ENCODE measurements around the gene TMEM170A.

GRCh38 chr16:75494661-75495075 lies 30.2 kb upstream of the TMEM170A start:
- TF ChIP-seq, protein P1, sequence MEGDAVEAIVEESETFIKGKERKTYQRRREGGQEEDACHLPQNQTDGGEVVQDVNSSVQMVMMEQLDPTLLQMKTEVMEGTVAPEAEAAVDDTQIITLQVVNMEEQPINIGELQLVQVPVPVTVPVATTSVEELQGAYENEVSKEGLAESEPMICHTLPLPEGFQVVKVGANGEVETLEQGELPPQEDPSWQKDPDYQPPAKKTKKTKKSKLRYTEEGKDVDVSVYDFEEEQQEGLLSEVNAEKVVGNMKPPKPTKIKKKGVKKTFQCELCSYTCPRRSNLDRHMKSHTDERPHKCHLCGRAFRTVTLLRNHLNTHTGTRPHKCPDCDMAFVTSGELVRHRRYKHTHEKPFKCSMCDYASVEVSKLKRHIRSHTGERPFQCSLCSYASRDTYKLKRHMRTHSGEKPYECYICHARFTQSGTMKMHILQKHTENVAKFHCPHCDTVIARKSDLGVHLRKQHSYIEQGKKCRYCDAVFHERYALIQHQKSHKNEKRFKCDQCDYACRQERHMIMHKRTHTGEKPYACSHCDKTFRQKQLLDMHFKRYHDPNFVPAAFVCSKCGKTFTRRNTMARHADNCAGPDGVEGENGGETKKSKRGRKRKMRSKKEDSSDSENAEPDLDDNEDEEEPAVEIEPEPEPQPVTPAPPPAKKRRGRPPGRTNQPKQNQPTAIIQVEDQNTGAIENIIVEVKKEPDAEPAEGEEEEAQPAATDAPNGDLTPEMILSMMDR (IDR thresholded peaks at IDR 0.05; ENCODE audit: low read length), result no peak
- no peak for TF ChIP-seq EZH2 (IDR thresholded peaks at IDR 0.05; ENCODE audit: borderline replicate concordance, low read length)

Data from OCI-LY1 (cell line).